ENCODE data around the gene SPATA6L. TPM values are rescaled to one million over a fixed set of nuclear protein-coding genes. Genes with fewer than 3 reads are reported as not detected.

SPATA6L gene
- total RNA-seq, 1 experiment from 2014 or later = not detected

- no peaks in the 10 kb centered on the region for H3K27me3 ChIP-seq
- peak overlapping the region; percentile 63 for H3K4me3 ChIP-seq
- H3K9me3 ChIP-seq = no peaks in the 10 kb centered on the region
- no peaks in the 10 kb centered on the region for H3K36me3 ChIP-seq
- no peak for DNase-seq
Measured at GRCh38 chr9:4680750-4681149, 14.5 kb upstream of the SPATA6L start.

- Histone ChIP-seq H3K4me3 (peak overlapping the region; percentile 63), H3K36me3 (no peaks in the 10 kb centered on the region), H3K9me3 (no peaks in the 10 kb centered on the region), H3K27me3 (no peaks in the 10 kb centered on the region)
- DNase-seq = no peak
Measured at GRCh38 chr9:4680173-4680525, 13.9 kb upstream of the SPATA6L start.

- no peaks in the 10 kb centered on the region for H3K27me3 ChIP-seq
- peak; percentile 89 for DNase-seq
- H3K9me3 ChIP-seq = no peaks in the 10 kb centered on the region
- peak within 1 kb of the TSS; percentile 63 for H3K4me3 ChIP-seq
- no peaks in the 10 kb centered on the region for H3K36me3 ChIP-seq
Measured at GRCh38 chr9:4679268-4680172, 13.2 kb upstream of the SPATA6L start, which contains the start of gene CDC37L1. CDC37L1 (plus strand) TSS chr9:4679569; CDS start chr9:4679768, 199 bp downstream.

- no peaks in the 10 kb centered on the region for H3K27me3 ChIP-seq
- no peaks in the 10 kb centered on the region for H3K9me3 ChIP-seq
- DNase-seq = no peak
- H3K36me3 ChIP-seq = no peaks in the 10 kb centered on the region
- H3K4me3 ChIP-seq = peak overlapping the region; percentile 63
Measured at GRCh38 chr9:4678679-4679267, 12.5 kb upstream of the SPATA6L start.

GRCh38 chr9:4677392-4677791 lies 11.1 kb upstream of the SPATA6L start:
- H3K9me3 ChIP-seq = no peaks in the 10 kb centered on the region
- no peak overlapping the region for H3K4me3 ChIP-seq
- H3K27me3 ChIP-seq = no peaks in the 10 kb centered on the region
- no peak for DNase-seq
- H3K36me3 ChIP-seq = no peaks in the 10 kb centered on the region

- no peak overlapping the region for H3K4me3 ChIP-seq
- no peak for DNase-seq
- H3K36me3 ChIP-seq = no peaks in the 10 kb centered on the region
- no peaks in the 10 kb centered on the region for H3K27me3 ChIP-seq
- H3K9me3 ChIP-seq = no peaks in the 10 kb centered on the region
Measured at GRCh38 chr9:4674783-4675182, 8.5 kb upstream of the SPATA6L start.

- no peak for DNase-seq
- H3K4me3 ChIP-seq = no peak overlapping the region
- no peaks in the 10 kb centered on the region for H3K36me3 ChIP-seq
- no peaks in the 10 kb centered on the region for H3K27me3 ChIP-seq
- H3K9me3 ChIP-seq = no peaks in the 10 kb centered on the region
Measured at GRCh38 chr9:4671737-4672136, 5.5 kb upstream of the SPATA6L start.

GRCh38 chr9:4670591-4670990 lies 4.3 kb upstream of the SPATA6L start:
- no peaks in the 10 kb centered on the region for H3K36me3 ChIP-seq
- no peak overlapping the region for H3K4me3 ChIP-seq
- H3K27me3 ChIP-seq = no peaks in the 10 kb centered on the region
- no peak for DNase-seq
- no peaks in the 10 kb centered on the region for H3K9me3 ChIP-seq

- no peaks in the 10 kb centered on the region for H3K27me3 ChIP-seq
- DNase-seq = no peak
- H3K9me3 ChIP-seq = no peaks in the 10 kb centered on the region
- H3K4me3 ChIP-seq = no peak overlapping the region
- no peaks in the 10 kb centered on the region for H3K36me3 ChIP-seq
Measured at GRCh38 chr9:4669890-4670289, 3.6 kb upstream of the SPATA6L start.

- H3K4me3 ChIP-seq = no peak overlapping the region
- no peaks in the 10 kb centered on the region for H3K9me3 ChIP-seq
- no peak for DNase-seq
- no peaks in the 10 kb centered on the region for H3K27me3 ChIP-seq
- H3K36me3 ChIP-seq = no peaks in the 10 kb centered on the region
Measured at GRCh38 chr9:4668604-4669003, 2.3 kb upstream of the SPATA6L start.

GRCh38 chr9:4667681-4668080 lies 1.4 kb upstream of the SPATA6L start:
- Histone ChIP-seq H3K36me3 (no peaks in the 10 kb centered on the region), H3K9me3 (no peaks in the 10 kb centered on the region), H3K4me3 (no peak overlapping the region), H3K27me3 (no peaks in the 10 kb centered on the region)
- no peak for DNase-seq

- Histone ChIP-seq H3K9me3 (no peaks in the 10 kb centered on the region), H3K27me3 (no peaks in the 10 kb centered on the region), H3K36me3 (no peaks in the 10 kb centered on the region), H3K4me3 (no peak overlapping the region)
- no peak for DNase-seq
Measured at GRCh38 chr9:4665357-4665756, 923 bp downstream of the SPATA6L start.

GRCh38 chr9:4663956-4664355 lies 2.3 kb downstream of the SPATA6L start:
- H3K9me3 ChIP-seq = no peaks in the 10 kb centered on the region
- H3K4me3 ChIP-seq = no peak overlapping the region
- no peaks in the 10 kb centered on the region for H3K27me3 ChIP-seq
- no peaks in the 10 kb centered on the region for H3K36me3 ChIP-seq
- DNase-seq = no peak

- H3K9me3 ChIP-seq = no peaks in the 10 kb centered on the region
- DNase-seq = no peak
- peak overlapping the region; percentile 54 for H3K4me3 ChIP-seq
- H3K36me3 ChIP-seq = no peaks in the 10 kb centered on the region
- no peaks in the 10 kb centered on the region for H3K27me3 ChIP-seq
Measured at GRCh38 chr9:4662989-4663792, 3.1 kb downstream of the SPATA6L start.

- Histone ChIP-seq H3K4me3 (peak within 1 kb of the TSS; percentile 54), H3K9me3 (no peaks in the 10 kb centered on the region), H3K27me3 (no peaks in the 10 kb centered on the region), H3K36me3 (no peaks in the 10 kb centered on the region)
- DNase-seq = peak; percentile 74
Measured at GRCh38 chr9:4662108-4662988, 3.9 kb downstream of the SPATA6L start, which contains the start of gene PLPP6. PLPP6 (plus strand) TSS chr9:4662294; CDS start chr9:4662376, 82 bp downstream.

- Histone ChIP-seq H3K27me3 (no peaks in the 10 kb centered on the region), H3K36me3 (no peaks in the 10 kb centered on the region), H3K4me3 (peak overlapping the region; percentile 54), H3K9me3 (no peaks in the 10 kb centered on the region)
- DNase-seq = no peak
Measured at GRCh38 chr9:4661611-4662010, 4.7 kb downstream of the SPATA6L start.
